ENCODE results near the gene TRIM41.
"Not testable (repeated sequence)": the region's sequence is repeated elsewhere in the genome, so short reads cannot be mapped to it uniquely, and the experiment has no call there.

TRIM41 gene

GRCh38 chr5:181193656-181194055, 29.4 kb upstream of the TRIM41 start:
- DNase-seq, result no peak

DNA sequence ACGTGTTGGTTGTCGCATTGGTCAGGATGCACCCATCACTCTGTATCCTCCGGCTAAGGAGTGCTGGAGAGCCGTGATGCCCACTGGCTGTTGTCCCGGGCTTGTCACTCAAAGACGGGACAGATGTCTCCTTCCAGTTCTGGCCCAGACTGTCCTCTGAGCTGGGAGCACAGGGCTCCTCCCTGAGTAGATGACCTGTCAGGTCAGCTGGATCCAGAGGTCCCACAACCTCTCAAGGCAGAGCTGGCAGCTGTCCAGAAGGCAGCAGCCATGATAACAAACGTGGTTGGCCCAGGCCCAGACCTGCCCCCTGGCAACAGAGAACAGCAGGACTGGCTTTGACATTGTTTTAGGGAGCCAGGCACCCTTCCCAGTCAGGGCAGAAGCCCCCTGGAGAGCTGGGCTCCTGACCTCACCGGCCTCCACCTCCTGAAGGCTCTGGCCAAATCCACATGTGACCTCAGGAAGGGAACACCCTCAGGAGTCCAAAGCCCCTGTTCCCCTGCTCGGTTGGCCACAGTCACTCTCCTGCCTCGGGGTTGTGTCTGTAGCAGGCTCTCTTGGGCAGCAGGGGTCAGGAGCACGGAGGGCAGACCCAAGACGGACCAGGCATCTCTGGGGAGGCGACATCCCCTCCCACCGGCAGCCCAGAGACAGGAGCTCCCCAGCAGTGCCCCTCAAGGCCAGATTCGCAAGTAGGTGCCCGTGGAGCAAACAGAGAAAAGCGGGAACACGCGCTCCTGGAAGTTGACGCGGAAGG, 28.4 kb upstream of the TRIM41 start:
- no peak for DNase-seq

DNA sequence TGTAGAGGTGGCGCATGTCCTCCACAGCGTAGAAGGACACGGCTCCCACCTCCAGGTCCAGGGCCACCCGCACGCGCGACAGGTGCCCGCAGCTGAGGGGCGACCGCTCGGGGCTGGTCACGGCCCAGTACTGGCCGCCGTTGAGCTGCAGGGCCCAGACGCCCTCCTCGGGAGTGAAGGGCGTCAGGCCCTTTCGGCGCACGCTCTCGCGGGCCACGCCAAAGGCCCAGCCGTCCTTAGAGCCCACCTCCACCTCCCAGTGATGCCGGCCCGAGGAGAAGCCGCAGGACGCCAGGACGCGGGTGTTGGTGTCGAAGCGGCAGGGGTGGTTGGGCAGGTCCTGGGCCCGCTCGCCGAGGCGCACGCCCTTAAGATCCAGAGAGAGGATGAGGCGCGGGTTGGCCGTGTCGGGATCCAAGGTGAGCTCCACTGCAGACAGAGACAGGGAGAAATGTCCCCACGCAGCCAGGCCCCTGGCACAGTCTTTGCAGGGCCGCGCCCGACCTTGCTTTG, 27.8 kb upstream of the TRIM41 start:
- no peak for DNase-seq

DNA sequence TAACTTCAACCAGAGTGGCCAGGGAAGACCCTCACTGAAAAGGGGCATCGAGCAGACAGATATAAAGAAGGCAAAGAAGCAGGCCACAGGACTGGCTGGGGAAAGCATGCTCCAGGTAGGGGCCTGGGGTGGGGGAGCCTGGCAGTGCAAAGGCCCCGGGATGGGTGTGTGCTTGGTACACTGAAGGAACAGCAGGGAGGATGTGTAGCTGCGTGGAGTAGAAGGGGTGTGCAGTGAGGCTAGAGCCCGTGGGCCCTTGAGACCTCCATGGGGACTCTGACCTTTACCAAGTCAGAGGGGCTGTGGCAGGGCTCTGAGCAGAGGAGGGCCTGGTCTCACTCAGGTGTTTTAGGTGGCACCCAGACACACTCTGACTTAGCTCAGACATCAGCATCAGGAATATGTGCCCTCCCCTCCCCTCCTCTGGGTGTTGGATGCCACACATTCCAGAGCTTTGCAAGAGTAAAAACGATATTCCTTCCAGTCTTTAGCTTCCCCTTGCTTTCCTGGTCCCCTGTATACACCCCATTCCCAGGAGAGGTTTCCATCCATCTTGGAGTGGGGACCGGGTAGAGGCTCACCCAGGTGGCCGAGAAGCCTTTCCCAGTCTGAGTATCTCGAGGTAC, 25.6 kb upstream of the TRIM41 start:
- no peak for DNase-seq

DNA sequence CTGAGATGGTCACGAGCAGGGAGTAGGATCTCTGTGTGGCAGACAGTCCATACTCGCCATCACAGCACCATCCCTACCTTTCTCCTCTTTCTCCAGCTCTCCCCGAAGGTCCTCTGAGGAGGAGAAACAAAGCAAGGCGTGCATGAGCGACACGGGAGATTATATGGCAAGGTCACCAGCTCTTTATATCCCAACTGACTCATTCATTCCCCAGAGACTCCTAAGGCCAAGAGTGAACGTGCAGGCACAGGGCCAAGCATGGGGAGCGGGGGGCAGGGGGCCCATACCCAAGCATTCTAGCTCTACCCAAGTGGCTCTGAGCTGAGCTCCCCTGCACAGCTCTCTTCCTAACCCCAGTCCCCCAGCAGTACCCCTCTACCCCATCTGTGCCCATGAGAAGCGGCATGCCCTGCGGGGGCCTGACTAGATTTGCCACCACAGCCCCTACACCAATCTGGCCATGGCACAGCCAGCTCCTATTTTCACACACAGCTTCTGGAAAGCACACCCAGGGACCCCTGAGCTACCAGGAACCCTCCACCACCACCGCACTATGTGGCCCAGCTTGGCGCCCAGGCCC, 24.9 kb upstream of the TRIM41 start:
- no peak for DNase-seq

DNA sequence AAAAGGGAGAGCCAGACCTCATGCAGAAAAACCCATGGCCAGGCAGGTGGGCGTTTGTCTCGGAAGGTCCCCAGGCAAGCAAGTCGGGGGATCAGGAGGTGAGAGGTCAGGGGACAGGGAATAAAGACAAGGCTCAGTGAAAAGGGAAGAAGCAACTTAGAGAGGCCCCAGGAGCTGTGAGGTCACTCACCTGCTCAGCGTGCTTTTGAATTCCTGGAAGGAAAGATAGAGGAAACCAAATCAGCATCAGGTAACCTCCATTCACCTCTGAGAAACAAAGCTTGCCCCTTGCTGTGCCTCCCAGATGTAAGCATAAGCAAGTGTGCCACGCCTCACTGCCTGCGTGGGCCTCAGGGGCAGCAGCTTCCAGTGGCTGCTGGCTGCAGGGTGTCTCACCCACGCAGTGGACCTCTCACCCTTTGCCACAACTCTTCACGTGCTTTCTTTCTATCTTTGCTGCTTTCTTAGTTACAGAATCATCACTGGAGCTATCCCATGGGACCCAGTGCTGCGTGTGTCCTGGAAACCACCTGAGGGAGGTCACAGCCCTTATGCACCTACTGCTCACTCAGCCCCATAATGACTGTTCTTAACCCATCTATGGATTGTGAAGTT, 24.1 kb upstream of the TRIM41 start:
- no peak for DNase-seq

- DNase-seq, result peak in 1 of 2 donors; percentile 46
Observed at GRCh38 chr5:181199881-181200638, 23.0 kb upstream of the TRIM41 start.

- no peak for DNase-seq
Observed at GRCh38 chr5:181200816-181201215, 22.3 kb upstream of the TRIM41 start.

DNA sequence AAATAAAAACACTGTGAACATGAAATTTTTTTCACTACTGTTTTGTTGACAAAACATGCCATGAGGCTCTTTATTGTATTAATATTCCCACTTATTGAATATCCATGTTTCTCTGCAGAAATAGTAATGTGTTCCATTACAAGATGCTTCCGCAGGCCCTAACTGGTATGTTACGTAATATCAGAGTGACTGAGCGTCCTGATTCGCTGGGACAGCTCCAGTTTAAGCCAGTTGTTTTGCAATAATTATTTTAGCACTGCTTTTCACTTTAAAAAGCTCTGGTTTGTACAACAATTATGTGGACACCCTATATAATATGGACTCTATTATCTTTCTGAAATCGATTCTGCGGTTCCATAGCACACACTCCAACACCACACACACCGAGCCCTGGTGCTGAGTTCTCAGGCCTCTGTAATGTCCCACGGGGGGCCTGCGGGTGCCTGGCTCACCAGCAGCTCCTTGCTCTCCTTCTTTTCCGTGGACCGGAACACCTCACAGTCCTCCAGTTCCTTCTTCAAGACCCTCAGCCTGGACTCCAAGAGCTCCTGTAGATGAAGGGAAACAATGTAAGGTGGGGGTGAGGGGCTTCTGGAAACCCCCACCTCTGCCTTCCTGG, 19.9 kb upstream of the TRIM41 start:
- peak; percentile 73 to 77 for DNase-seq

DNA sequence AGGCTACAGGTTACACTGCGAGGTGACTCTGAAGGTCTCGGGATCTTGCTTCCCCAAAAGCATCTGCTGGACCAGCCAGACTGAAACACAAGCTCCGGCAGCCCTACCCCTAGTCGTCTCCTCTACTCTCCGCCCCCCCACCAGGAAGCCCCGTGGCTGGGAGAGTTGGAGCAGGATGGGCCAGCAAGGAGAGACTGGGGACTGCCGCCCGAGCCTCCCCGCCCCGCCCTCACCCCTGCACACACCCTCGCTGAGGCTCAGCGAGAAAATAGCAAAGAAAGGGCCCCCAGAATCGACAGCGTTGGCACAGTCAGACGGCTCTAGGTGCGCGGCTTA, 19.3 kb upstream of the TRIM41 start:
- no peak for DNase-seq

DNA sequence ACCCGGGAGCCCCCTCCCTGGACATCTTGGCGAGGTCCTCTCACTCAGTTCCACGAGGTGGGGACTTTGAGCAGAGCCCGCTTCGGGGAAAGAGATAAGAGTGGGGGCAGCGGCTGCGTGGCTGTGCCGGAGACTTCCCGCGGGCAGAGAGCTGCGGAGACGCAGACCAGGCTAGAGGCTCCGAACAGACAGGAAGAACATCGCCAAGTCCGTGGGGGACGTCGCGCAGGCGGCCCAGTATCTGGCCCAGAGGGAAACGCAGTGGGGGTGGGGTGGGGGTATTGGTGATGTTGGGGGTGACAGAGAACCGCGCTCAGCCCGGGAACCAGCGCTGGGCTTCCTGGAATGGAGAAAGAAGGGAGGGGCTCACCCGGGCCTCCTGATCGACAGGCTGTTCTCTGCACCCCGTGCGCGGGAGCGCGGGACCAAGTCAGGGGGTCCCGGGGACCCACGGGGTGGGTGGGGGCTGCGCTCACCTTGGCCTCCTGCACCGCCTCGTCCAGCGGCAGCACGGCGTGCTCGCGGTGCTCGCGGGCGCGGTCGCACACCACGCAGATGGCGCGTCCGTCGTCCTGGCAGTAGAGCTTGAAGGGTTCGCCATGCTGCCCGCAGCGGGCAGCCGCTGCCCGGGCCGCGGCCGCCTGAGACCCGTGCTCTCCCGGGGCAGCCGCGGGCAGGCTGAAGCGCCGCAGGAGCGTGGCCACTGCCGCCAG, 18.8 kb upstream of the TRIM41 start:
- DNase-seq, result no peak

GRCh38 chr5:181204826-181205760, 18.0 kb upstream of the TRIM41 start, which contains the start of gene TRIM7:
TSS of gene TRIM7 (minus strand) at chr5:181205196. CDS start at chr5:181205110, 86 bp downstream.
- DNase-seq, result peak; percentile 39 to 52

DNA sequence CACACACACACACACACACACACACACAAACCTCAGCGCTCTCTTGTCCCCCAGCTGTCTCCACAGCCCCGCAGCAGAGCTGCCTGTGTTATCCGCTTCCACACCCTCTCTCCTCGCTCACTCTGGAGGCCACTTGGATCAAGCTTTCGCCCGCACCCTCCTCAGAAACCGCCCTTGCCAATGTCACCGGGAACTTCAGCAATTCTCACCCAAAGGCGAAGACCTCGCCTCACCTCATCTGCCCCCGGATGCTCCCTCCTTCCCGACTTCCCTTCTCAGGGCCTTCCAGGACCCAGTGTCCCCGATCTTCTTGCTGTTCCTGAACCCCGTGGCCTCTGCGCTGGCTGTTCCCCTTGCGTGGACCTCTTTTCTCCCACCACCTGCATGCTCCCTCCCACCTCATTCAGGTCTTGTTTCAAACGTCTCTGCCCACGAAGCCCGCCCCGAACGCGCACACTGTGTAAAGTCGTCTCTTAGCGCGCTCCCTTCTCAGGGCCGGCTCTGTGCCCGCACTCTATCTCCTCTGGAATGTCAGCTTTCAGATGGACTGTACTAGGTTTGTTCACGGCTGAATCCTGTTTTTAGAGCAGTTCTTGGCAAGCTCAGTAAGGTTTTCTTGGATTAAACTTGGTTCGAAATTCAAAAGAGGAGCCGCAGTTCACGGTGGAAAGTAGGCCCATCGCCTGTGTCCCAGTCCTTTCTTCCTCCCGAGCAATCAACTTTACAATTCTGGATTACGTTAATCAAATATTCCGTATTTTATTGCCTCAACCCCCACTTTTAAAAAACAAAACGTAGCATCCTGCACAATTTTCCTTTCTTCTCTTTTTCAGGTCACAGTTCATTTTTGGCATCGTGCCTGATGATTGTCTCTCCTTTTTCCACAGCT, 17.1 kb upstream of the TRIM41 start:
- DNase-seq, result no peak

GRCh38 chr5:181207214-181207959, 15.7 kb upstream of the TRIM41 start:
- peak; percentile 80 to 88 for DNase-seq

DNA sequence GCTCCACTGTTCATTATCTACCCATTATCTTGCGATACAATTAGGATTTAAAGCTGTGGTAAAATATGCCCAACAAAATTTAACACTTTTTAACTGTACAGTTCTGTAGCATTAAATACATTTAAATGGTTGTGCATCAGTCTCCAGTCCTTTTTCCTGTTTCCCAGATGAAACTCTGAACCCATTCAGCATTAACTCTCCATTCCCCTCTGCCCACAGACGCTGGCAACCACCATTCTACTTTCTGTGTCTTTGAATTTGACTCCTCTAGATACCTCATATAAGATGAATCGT, 15.2 kb upstream of the TRIM41 start:
- DNase-seq, result no peak

GRCh38 chr5:181209006-181209405, 14.1 kb upstream of the TRIM41 start:
- DNase-seq, result not testable (repeated sequence)

DNA sequence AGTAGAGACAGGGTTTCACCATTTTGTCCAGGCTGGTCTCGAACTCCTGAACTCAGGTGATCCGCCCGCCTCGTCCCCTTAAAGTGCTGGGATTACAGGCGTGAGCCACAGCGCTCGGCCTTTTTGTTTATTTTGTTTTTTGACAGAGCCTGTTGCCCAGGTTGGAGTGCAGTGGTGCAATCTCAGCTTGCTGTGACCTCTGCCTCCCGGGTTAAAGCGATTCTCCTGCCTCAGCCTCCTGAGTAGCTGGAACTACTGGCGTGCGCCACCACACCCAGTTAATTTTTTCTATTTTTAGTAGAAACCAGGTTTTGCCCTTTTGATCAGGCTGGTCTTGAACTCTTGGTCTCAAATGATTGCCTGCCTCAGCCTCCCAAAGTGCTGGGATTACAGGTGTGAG, 12.9 kb upstream of the TRIM41 start:
- not testable (repeated sequence) for DNase-seq

DNA sequence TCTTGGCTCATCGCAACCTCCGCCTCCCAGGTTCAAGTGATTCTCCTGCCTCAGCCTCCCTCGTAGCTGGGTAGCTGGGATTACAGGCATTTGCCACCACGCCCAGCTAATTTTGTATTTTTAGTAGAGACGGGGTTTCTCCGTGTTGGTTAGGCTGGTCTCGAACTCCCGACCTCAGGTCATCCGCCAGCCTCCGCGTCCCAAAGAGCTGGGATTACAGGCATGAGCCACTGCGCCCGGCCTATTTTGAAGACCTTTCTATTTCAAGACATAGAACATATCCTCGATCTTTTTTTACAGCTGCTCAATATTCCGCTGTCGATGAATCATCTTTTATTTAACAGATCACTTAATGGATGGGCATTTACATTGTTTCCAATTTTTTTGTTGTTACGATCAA, 12.4 kb upstream of the TRIM41 start:
- not testable (repeated sequence) for DNase-seq

GRCh38 chr5:181211208-181211607, 11.9 kb upstream of the TRIM41 start:
- DNase-seq, result no peak

Data from inflammatory macrophage (primary cell).